HepG2 (cell line): ENCODE data around the gene EMC9. TPM values are rescaled to one million over a fixed set of nuclear protein-coding genes. Genes with fewer than 3 reads are reported as not detected.
A peak's percentile ranks its signal among the peaks of the same experiment; 100 is the strongest.

Experiments used
- CHCHD3 ChIP-seq: sonication (generic); formaldehyde crosslinking; IDR thresholded peaks from 2 replicates; pipeline ENCODE4 v1.8.0; 2022; ENCODE audit warnings: mild to moderate bottlenecking, missing genetic modification reagents, moderate library complexity
- CTCF ChIP-seq: sonication (generic); formaldehyde crosslinking; IDR thresholded peaks from 2 replicates; pipeline ENCODE4 v1.5.0; 2020; ENCODE audit warnings: mild to moderate bottlenecking, missing genetic modification reagents, moderate library complexity
- HNRNPUL1 ChIP-seq: fragments of 200-400 bp; formaldehyde crosslinking; IDR thresholded peaks from 2 replicates; pipeline ENCODE4 v1.6.1; 2017; ENCODE audit warnings: low read depth, mild to moderate bottlenecking, low read length, moderate library complexity
- JUND ChIP-seq: sonication (generic); formaldehyde crosslinking; IDR thresholded peaks from 2 replicates; pipeline ENCODE4 v1.8.0; 2022; ENCODE audit warnings: mild to moderate bottlenecking, missing genetic modification reagents
- KLF15 ChIP-seq: sonication (generic); formaldehyde crosslinking; IDR thresholded peaks from 2 replicates; pipeline ENCODE4 v1.8.1; 2023; ENCODE audit warnings: borderline replicate concordance, mild to moderate bottlenecking, inconsistent platforms, missing genetic modification reagents, mixed read lengths
- LRRFIP1 ChIP-seq: sonication (generic); formaldehyde crosslinking; conservative IDR thresholded peaks from 2 replicates; pipeline ENCODE4 v1.4.0; 2020; ENCODE audit warnings: missing genetic modification reagents
- NRL ChIP-seq: sonication (generic); formaldehyde crosslinking; IDR thresholded peaks from 2 replicates; pipeline ENCODE4 v1.5.0; 2020; ENCODE audit warnings: missing genetic modification reagents, mild to moderate bottlenecking, moderate library complexity, borderline replicate concordance
- PCBP1 ChIP-seq: fragments of 200-400 bp; formaldehyde crosslinking; IDR thresholded peaks from 2 replicates; pipeline ENCODE4 v1.6.1; 2017; ENCODE audit warnings: mild to moderate bottlenecking, low read depth, low read length, borderline replicate concordance
- TP53 ChIP-seq: sonication (generic); formaldehyde crosslinking; conservative IDR thresholded peaks from 2 replicates; pipeline ENCODE4 v1.4.0; 2020; ENCODE audit warnings: missing genetic modification reagents
- TRAFD1 ChIP-seq: sonication (generic); formaldehyde crosslinking; IDR thresholded peaks from 2 replicates; pipeline ENCODE4 v1.5.1; 2020; ENCODE audit warnings: missing genetic modification reagents, mild to moderate bottlenecking, borderline replicate concordance
- ZBED4 ChIP-seq: sonication (generic); formaldehyde crosslinking; IDR thresholded peaks from 2 replicates; pipeline ENCODE4 v1.4.0; 2020; ENCODE audit warnings: missing genetic modification reagents, borderline replicate concordance
- ZC3H13 ChIP-seq: sonication (generic); formaldehyde crosslinking; IDR thresholded peaks from 2 replicates; pipeline ENCODE4 v1.8.1; 2023; ENCODE audit warnings: mild to moderate bottlenecking, missing genetic modification reagents, moderate library complexity
- ZNF543 ChIP-seq: sonication (generic); formaldehyde crosslinking; IDR thresholded peaks from 2 replicates; pipeline ENCODE4 v1.4.0; 2020; ENCODE audit warnings: mild to moderate bottlenecking, missing genetic modification reagents
- ZNF747 ChIP-seq: sonication (generic); formaldehyde crosslinking; IDR thresholded peaks from 2 replicates; pipeline ENCODE4 v1.8.1; 2023; ENCODE audit warnings: missing genetic modification reagents, mild to moderate bottlenecking, borderline replicate concordance
- ZSCAN9 ChIP-seq: IDR thresholded peaks from 2 replicates; pipeline ENCODE4 v1.6.1; 2016; ENCODE audit warnings: borderline replicate concordance
- polyA plus RNA-seq, 8 experiments: library from polyadenylated mRNA; depleted of rRNA in 3 of 8; stranded (reverse) in 7 of 8; unstranded in 1 of 8; fragments of >200 nt; fragmentation: Illumina TruSeq in 4 of 8; extraction: Trizol in 4 of 8; gene quantifications; 2 replicates each; pipeline versions ENCODE4 v1.2.1 to v1.2.3, GENCODE V29; 2011 to 2016; ENCODE audit warnings: low read depth in 4 of 8, missing spikeins in 1 of 8, mixed read lengths in 1 of 8; ENCODE audit not compliant: insufficient read depth in 1 of 8
- total RNA-seq, 5 experiments: library from RNA; depleted of rRNA; stranded (reverse); fragments of >200 nt; fragmentation: Illumina TruSeq; extraction: Trizol; gene quantifications; 2 replicates each; pipeline ENCODE4 v1.2.3, GENCODE V29; 2016; ENCODE audit warnings: low read depth in 1 of 5

Gene EMC9
- total and polyA plus RNA-seq, 2 of the 13 experiments (the other 11 are each of a cell fraction or from before 2014, with no cell fraction given): 60.5 to 78.7 TPM

GRCh38 chr14:24141097-24141880 lies at the start of gene EMC9 (continued):
- TF ChIP-seq LRRFIP1 (CRISPR knock-in tag): no peak
- TF ChIP-seq ZC3H13 (CRISPR knock-in tag): no peak
- TF ChIP-seq ZNF543 (CRISPR knock-in tag): peak; percentile 98
- no peak for TF ChIP-seq JUND
- TF ChIP-seq PCBP1: peak; percentile 95
- TF ChIP-seq TP53 (CRISPR knock-in tag): peak; percentile 15; the same call in 1 of the 2 replicates
- 0 out of 2 replicates have a peak, but pooled peaks have one; percentile 92 for TF ChIP-seq CHCHD3
- TF ChIP-seq KLF15 (CRISPR knock-in tag): peak; percentile 97
- TF ChIP-seq TRAFD1 (CRISPR knock-in tag): peak; percentile 91
- no peak for TF ChIP-seq HNRNPUL1
- TF ChIP-seq NRL (CRISPR knock-in tag): no peak
- peak; percentile 69; the same call in 1 of the 2 replicates for TF ChIP-seq ZSCAN9 (CRISPR knock-in tag)
- TF ChIP-seq ZBED4 (CRISPR knock-in tag): peak; percentile 99
- peak; percentile 53 for TF ChIP-seq CTCF (CRISPR knock-in tag)
- peak; percentile 97 for TF ChIP-seq ZNF747 (CRISPR knock-in tag)
